ENCODE data around the gene MARCHF10.

- TF ChIP-seq POLR2A (IDR thresholded peaks at IDR 0.05) (no peak), CTCF (IDR thresholded peaks at IDR 0.05) (no peak)
These were observed 117.8 kb downstream of the MARCHF10 start for GRCh38 chr17:62690168-62690897.
